Keratinocyte (primary cell): ENCODE data around the gene CCDC92B.

ENCODE experiments used
- EZH2 ChIP-seq: IDR thresholded peaks from one replicate; pipeline ENCODE4 v1.6.1; 2012; ENCODE audit warnings: inconsistent platforms, mild to moderate bottlenecking, low read length, moderate library complexity
- TF ChIP-seq, protein P1 (sequence below), 3 experiments: IDR thresholded peaks in 1 of 3; conservative IDR thresholded peaks in 1 of 3; optimal IDR thresholded peaks in 1 of 3; 2 replicates in 2 of 3; 3 replicates in 1 of 3; pipeline versions ENCODE3 to v1.5.1; 2011; ENCODE audit warnings: low read length in 3 of 3, mild to moderate bottlenecking in 3 of 3, moderate library complexity in 2 of 3, control low read depth in 1 of 3, inconsistent platforms in 1 of 3; ENCODE audit not compliant: insufficient read depth in 2 of 3; ENCODE audit errors: extremely low read depth in 1 of 3

DNA sequence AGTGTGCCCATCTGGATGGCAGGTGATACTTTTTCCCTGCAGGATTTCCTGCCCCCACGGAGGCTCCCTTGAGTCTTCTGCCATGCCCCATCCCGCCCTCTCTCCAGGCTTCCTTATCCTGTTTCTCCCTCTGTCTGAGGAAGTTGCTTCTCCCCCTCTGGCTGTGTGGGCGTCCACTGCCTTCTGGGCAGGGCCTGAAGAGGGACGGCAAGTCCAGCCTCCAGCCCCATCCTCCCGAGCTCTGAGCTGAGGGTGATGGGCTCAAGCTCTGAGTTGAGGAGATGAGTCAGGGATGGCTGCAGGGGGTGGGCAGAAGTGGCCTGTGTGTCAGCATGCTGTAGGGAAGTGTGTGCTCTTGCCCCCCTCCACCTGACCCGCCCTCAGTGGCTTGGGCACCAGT, 32.6 kb upstream of the CCDC92B start:
- TF ChIP-seq, protein P1, sequence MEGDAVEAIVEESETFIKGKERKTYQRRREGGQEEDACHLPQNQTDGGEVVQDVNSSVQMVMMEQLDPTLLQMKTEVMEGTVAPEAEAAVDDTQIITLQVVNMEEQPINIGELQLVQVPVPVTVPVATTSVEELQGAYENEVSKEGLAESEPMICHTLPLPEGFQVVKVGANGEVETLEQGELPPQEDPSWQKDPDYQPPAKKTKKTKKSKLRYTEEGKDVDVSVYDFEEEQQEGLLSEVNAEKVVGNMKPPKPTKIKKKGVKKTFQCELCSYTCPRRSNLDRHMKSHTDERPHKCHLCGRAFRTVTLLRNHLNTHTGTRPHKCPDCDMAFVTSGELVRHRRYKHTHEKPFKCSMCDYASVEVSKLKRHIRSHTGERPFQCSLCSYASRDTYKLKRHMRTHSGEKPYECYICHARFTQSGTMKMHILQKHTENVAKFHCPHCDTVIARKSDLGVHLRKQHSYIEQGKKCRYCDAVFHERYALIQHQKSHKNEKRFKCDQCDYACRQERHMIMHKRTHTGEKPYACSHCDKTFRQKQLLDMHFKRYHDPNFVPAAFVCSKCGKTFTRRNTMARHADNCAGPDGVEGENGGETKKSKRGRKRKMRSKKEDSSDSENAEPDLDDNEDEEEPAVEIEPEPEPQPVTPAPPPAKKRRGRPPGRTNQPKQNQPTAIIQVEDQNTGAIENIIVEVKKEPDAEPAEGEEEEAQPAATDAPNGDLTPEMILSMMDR (optimal IDR thresholded peaks at IDR 0.05 in 1 of 3, IDR thresholded peaks at IDR 0.05 in 1 of 3, conservative IDR thresholded peaks at IDR 0.05 in 1 of 3; ENCODE audit: extremely low read depth in 1 of 3, insufficient read depth in 2 of 3, low read length in 3 of 3): no peak
- TF ChIP-seq EZH2: no peak
